ENCODE data around the gene AP1S1.

Gene AP1S1

GRCh38 chr7:101172854-101173751 is 18.8 kb downstream of the AP1S1 start:
- Histone ChIP-seq H3K4me3 (ENCODE audit: low read depth in 1 of 2, low read length in 2 of 2) (no peak overlapping the region), H3K36me3 (ENCODE audit: insufficient read depth, low read length) (no peaks in the 10 kb centered on the region), H3K4me2 (ENCODE audit: insufficient read depth, low read length) (no peak overlapping the region), H3K9ac (ENCODE audit: low read depth, low read length) (no peak overlapping the region), H3K9me3 (ENCODE audit: insufficient read depth, low read length, severe bottlenecking) (no peaks in the 10 kb centered on the region), H2AFZ (ENCODE audit: low read depth, low read length) (no peak overlapping the region), H3K27me3 (ENCODE audit: insufficient read depth, low read length, poor library complexity) (peaks cover 8% of the 10 kb centered on the region), H3K79me2 (ENCODE audit: insufficient read depth, low read length) (no peaks in the 10 kb centered on the region), H3K27ac (ENCODE audit: low read length) (no peak overlapping the region), H3K4me1 (ENCODE audit: insufficient read depth, low read length) (peaks cover 43% of the 10 kb centered on the region), H4K20me1 (ENCODE audit: insufficient read depth, low read length) (peaks cover 33% of the 10 kb centered on the region)
- no peak for TF ChIP-seq EZH2 (IDR thresholded peaks at IDR 0.05; ENCODE audit: borderline replicate concordance, low read depth, low read length, severe bottlenecking)
- DNase-seq: no peak
- no peak for ATAC-seq (ENCODE audit: insufficient read depth, low read depth)

GRCh38 chr7:101173752-101174244 is 19.5 kb downstream of the AP1S1 start:
- ATAC-seq (ENCODE audit: insufficient read depth, low read depth): no peak

GRCh38 chr7:101174322-101174854 is 20.1 kb downstream of the AP1S1 start:
- H3K9ac ChIP-seq (ENCODE audit: low read depth, low read length): no peak overlapping the region

More at GRCh38 chr7:101173752-101174244, 19.5 kb downstream of the AP1S1 start:
- Histone ChIP-seq H2AFZ (ENCODE audit: low read depth, low read length) (no peak overlapping the region), H3K4me2 (ENCODE audit: insufficient read depth, low read length) (no peak overlapping the region), H3K36me3 (ENCODE audit: insufficient read depth, low read length) (no peaks in the 10 kb centered on the region), H3K4me1 (ENCODE audit: insufficient read depth, low read length) (peaks cover 42% of the 10 kb centered on the region), H3K9ac (ENCODE audit: low read depth, low read length) (no peak overlapping the region), H3K27me3 (ENCODE audit: insufficient read depth, low read length, poor library complexity) (peaks cover 8% of the 10 kb centered on the region), H3K27ac (ENCODE audit: low read length) (no peak overlapping the region), H3K9me3 (ENCODE audit: insufficient read depth, low read length, severe bottlenecking) (no peaks in the 10 kb centered on the region), H3K79me2 (ENCODE audit: insufficient read depth, low read length) (no peaks in the 10 kb centered on the region), H4K20me1 (ENCODE audit: insufficient read depth, low read length) (peaks cover 27% of the 10 kb centered on the region), H3K4me3 (ENCODE audit: low read depth in 1 of 2, low read length in 2 of 2) (no peak overlapping the region)
- no peak for DNase-seq
- TF ChIP-seq EZH2 (IDR thresholded peaks at IDR 0.05; ENCODE audit: borderline replicate concordance, low read depth, low read length, severe bottlenecking): no peak
- TF ChIP-seq CTCF (IDR thresholded peaks at IDR 0.05; ENCODE audit: borderline replicate concordance, extremely low read depth, low read length, poor library complexity, severe bottlenecking): no peak

More at GRCh38 chr7:101174322-101174854, 20.1 kb downstream of the AP1S1 start:
- no peaks in the 10 kb centered on the region for H3K9me3 ChIP-seq (ENCODE audit: insufficient read depth, low read length, severe bottlenecking)
- no peaks in the 10 kb centered on the region for H3K79me2 ChIP-seq (ENCODE audit: insufficient read depth, low read length)
- no peak overlapping the region for H2AFZ ChIP-seq (ENCODE audit: low read depth, low read length)
- peaks cover 4% of the 10 kb centered on the region for H3K27me3 ChIP-seq (ENCODE audit: insufficient read depth, low read length, poor library complexity)
- H3K27ac ChIP-seq (ENCODE audit: low read length): no peak overlapping the region
- H3K4me3 ChIP-seq (ENCODE audit: low read depth in 1 of 2, low read length in 2 of 2): no peak overlapping the region
- ATAC-seq (ENCODE audit: insufficient read depth, low read depth): no peak
- no peaks in the 10 kb centered on the region for H3K36me3 ChIP-seq (ENCODE audit: insufficient read depth, low read length)
- H4K20me1 ChIP-seq (ENCODE audit: insufficient read depth, low read length): peaks cover 27% of the 10 kb centered on the region
- TF ChIP-seq CTCF (IDR thresholded peaks at IDR 0.05; ENCODE audit: borderline replicate concordance, extremely low read depth, low read length, poor library complexity, severe bottlenecking) (no peak), EZH2 (IDR thresholded peaks at IDR 0.05; ENCODE audit: borderline replicate concordance, low read depth, low read length, severe bottlenecking) (no peak)
- no peak for DNase-seq
- H3K4me1 ChIP-seq (ENCODE audit: insufficient read depth, low read length): peaks cover 36% of the 10 kb centered on the region
- no peak overlapping the region for H3K4me2 ChIP-seq (ENCODE audit: insufficient read depth, low read length)
